ENCODE results near the gene ZC3HAV1. TPM values are rescaled to one million over a fixed set of nuclear protein-coding genes. Genes with fewer than 3 reads are reported as not detected.

ZC3HAV1 gene
- total and polyA plus RNA-seq, 10 of the 15 experiments (the other 5 are each of a cell fraction or from before 2014, with no cell fraction given): 18.5 to 55.3 (median 44.7) TPM

Other genes with a start within 250 kb of the ZC3HAV1 start
- gene KIAA1549, start 128.3 kb downstream of the ZC3HAV1 start, total RNA-seq (2014; rRNA removed): 0.16 and 0.23 TPM in 2 replicates
- gene KIAA1549, start 128.3 kb downstream of the ZC3HAV1 start, total RNA-seq (2014; rRNA removed; fragmentation: Illumina TruSeq; extraction: Trizol): 0.22 and 0.28 TPM in 2 replicates
- 0.74 and 0.82 TPM in 2 replicates for gene KIAA1549, start 128.3 kb downstream of the ZC3HAV1 start, total RNA-seq (2021)
- gene KIAA1549, start 128.3 kb downstream of the ZC3HAV1 start, polyA plus RNA-seq (2011; rRNA removed): 0.20 and 0.30 TPM in 2 replicates
- gene KIAA1549, start 128.3 kb downstream of the ZC3HAV1 start, polyA plus RNA-seq (2014; fragmentation: Illumina TruSeq; extraction: Trizol): 0.32 TPM in 2 replicates
- gene KIAA1549, start 128.3 kb downstream of the ZC3HAV1 start, polyA plus RNA-seq (2014; fragmentation: Nextera tagmentation; extraction: Ambion mirVana): under 1 TPM; 0.02 to 0.05 TPM
- 0.19 and 0.27 TPM in 2 replicates for gene KIAA1549, start 128.3 kb downstream of the ZC3HAV1 start, polyA plus RNA-seq (2014; rRNA removed)
- under 1 TPM; 0.03 to 0.05 TPM for gene KIAA1549, start 128.3 kb downstream of the ZC3HAV1 start, polyA plus RNA-seq (2016; fragmentation: Nextera tagmentation; extraction: Ambion mirVana)
- 4.7 and 4.8 TPM in 2 replicates for gene ZC3HAV1L, start 73.7 kb downstream of the ZC3HAV1 start, total RNA-seq (2014; rRNA removed)
- 4.5 and 6.6 TPM in 2 replicates for gene ZC3HAV1L, start 73.7 kb downstream of the ZC3HAV1 start, total RNA-seq (2014; rRNA removed; fragmentation: Illumina TruSeq; extraction: Trizol)
- 10.5 and 10.6 TPM in 2 replicates for gene ZC3HAV1L, start 73.7 kb downstream of the ZC3HAV1 start, total RNA-seq (2021)
- gene ZC3HAV1L, start 73.7 kb downstream of the ZC3HAV1 start, polyA plus RNA-seq (2011; rRNA removed): 16.3 and 19.9 TPM in 2 replicates
- 5.1 and 5.4 TPM in 2 replicates for gene ZC3HAV1L, start 73.7 kb downstream of the ZC3HAV1 start, polyA plus RNA-seq (2014; fragmentation: Illumina TruSeq; extraction: Trizol)
- under 1 TPM; 0.09 to 0.18 TPM for gene ZC3HAV1L, start 73.7 kb downstream of the ZC3HAV1 start, polyA plus RNA-seq (2014; fragmentation: Nextera tagmentation; extraction: Ambion mirVana)
- 10.8 and 11.5 TPM in 2 replicates for gene ZC3HAV1L, start 73.7 kb downstream of the ZC3HAV1 start, polyA plus RNA-seq (2014; rRNA removed)
- gene ZC3HAV1L, start 73.7 kb downstream of the ZC3HAV1 start, polyA plus RNA-seq (2016; fragmentation: Nextera tagmentation; extraction: Ambion mirVana): 1 to 10 TPM; 4.6 to 5.2 TPM
- 2.8 and 3.4 TPM in 2 replicates for gene UBN2, start 121.5 kb upstream of the ZC3HAV1 start, total RNA-seq (2014; rRNA removed)
- 4.0 and 4.3 TPM in 2 replicates for gene UBN2, start 121.5 kb upstream of the ZC3HAV1 start, total RNA-seq (2014; rRNA removed; fragmentation: Illumina TruSeq; extraction: Trizol)
- gene UBN2, start 121.5 kb upstream of the ZC3HAV1 start, total RNA-seq (2021): 5.3 and 8.5 TPM in 2 replicates
- 4.9 and 7.0 TPM in 2 replicates for gene UBN2, start 121.5 kb upstream of the ZC3HAV1 start, polyA plus RNA-seq (2011; rRNA removed)
- gene UBN2, start 121.5 kb upstream of the ZC3HAV1 start, polyA plus RNA-seq (2014; fragmentation: Illumina TruSeq; extraction: Trizol): 3.6 and 4.2 TPM in 2 replicates
- gene UBN2, start 121.5 kb upstream of the ZC3HAV1 start, polyA plus RNA-seq (2014; fragmentation: Nextera tagmentation; extraction: Ambion mirVana): under 1 TPM; 0.27 to 0.37 TPM
- gene UBN2, start 121.5 kb upstream of the ZC3HAV1 start, polyA plus RNA-seq (2014; rRNA removed): 1.9 and 2.2 TPM in 2 replicates
- under 1 TPM; 0.60 to 0.74 TPM for gene UBN2, start 121.5 kb upstream of the ZC3HAV1 start, polyA plus RNA-seq (2016; fragmentation: Nextera tagmentation; extraction: Ambion mirVana)
- gene FMC1, start 231.6 kb upstream of the ZC3HAV1 start, total RNA-seq (2014; rRNA removed): 10.5 and 11.4 TPM in 2 replicates
- gene FMC1, start 231.6 kb upstream of the ZC3HAV1 start, total RNA-seq (2014; rRNA removed; fragmentation: Illumina TruSeq; extraction: Trizol): 5.4 and 5.5 TPM in 2 replicates
- 10.9 and 11.9 TPM in 2 replicates for gene FMC1, start 231.6 kb upstream of the ZC3HAV1 start, total RNA-seq (2021)
- gene FMC1, start 231.6 kb upstream of the ZC3HAV1 start, polyA plus RNA-seq (2011; rRNA removed): 13.2 and 13.5 TPM in 2 replicates
- 2.7 and 4.2 TPM in 2 replicates for gene FMC1, start 231.6 kb upstream of the ZC3HAV1 start, polyA plus RNA-seq (2014; fragmentation: Illumina TruSeq; extraction: Trizol)
- gene FMC1, start 231.6 kb upstream of the ZC3HAV1 start, polyA plus RNA-seq (2014; fragmentation: Nextera tagmentation; extraction: Ambion mirVana): 10 to 100 TPM; 50.5 to 60.4 TPM
- 16.1 and 18.1 TPM in 2 replicates for gene FMC1, start 231.6 kb upstream of the ZC3HAV1 start, polyA plus RNA-seq (2014; rRNA removed)
- gene FMC1, start 231.6 kb upstream of the ZC3HAV1 start, polyA plus RNA-seq (2016; fragmentation: Nextera tagmentation; extraction: Ambion mirVana): 10 to 100 TPM; 57.2 to 58.9 TPM

Measured in GM12878 (cell line).